Measurements from ENCODE around the gene AKNA. TPM values are rescaled to one million over a fixed set of nuclear protein-coding genes. Genes with fewer than 3 reads are reported as not detected.

The AKNA gene
- total and polyA plus RNA-seq, 2 of the 8 experiments (the other 6 are each of a cell fraction or from before 2014, with no cell fraction given) = 21.0 to 27.4 TPM

GRCh38 chr9:114356792-114357191 is 31.0 kb downstream of the AKNA start (continued):
- no peak for TF ChIP-seq POLR2A (IDR thresholded peaks at IDR 0.05; ENCODE audit: control extremely low read depth in 1 of 2, low read depth in 2 of 2, low read length in 2 of 2)
